ENCODE results near the gene ASPHD1.
"Not testable (repeated sequence)": the region's sequence is repeated elsewhere in the genome, so short reads cannot be mapped to it uniquely, and the experiment has no call there.

ASPHD1 gene

DNA sequence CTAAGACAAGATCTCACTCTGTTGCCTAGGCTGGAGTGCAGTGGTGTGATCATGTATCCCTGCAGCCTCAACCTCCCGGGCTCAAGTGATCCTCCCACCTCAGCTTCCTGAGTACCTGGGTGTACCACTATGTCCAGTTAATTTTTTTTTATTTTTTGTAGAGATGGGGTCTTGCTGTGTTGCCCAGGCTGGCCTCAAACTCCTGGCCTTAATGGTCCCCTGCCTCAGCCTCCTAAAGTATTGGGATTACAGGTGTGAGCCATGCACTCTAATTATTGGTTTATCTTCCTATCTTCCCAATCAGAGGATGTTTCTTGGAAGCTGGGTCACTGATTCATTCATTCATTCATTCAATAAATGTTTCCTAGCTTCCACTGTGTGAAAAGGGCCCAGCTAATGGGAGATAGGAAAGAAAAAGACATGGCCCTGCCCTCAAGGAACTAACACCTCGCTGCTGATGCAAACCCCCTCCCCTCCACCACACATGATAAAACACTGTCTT lies 8.5 kb downstream of the ASPHD1 start:
- DNase-seq: no peak

- no peak for DNase-seq
Measured at GRCh38 chr16:29909391-29909790, 9.1 kb downstream of the ASPHD1 start.

- not testable (repeated sequence) for DNase-seq
Measured at GRCh38 chr16:29909851-29910250, 9.6 kb downstream of the ASPHD1 start.

GRCh38 chr16:29910819-29911675 lies 10.8 kb downstream of the ASPHD1 start:
- DNase-seq: no peak

GRCh38 chr16:29911676-29912010 lies 11.4 kb downstream of the ASPHD1 start:
- DNase-seq: no peak

DNA sequence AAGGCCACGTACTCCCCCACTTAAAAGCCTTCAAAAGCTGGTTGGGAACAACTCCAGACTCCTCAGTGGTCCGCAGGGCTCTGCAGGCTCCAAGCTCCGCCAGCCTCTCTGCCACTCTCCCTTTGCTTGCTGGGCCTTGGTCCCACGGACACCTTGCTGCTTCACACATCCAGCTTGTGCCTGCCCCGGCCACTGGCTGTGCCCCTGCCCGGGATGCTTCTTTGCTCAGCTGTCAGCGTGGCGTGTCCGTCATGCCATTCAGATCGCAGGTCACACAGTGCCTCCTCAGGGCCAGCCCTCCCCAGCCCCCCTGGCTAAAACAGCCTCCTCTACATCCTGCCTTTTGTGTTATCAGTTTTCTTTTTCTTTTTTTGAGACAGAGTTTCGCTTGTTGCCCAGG lies 11.8 kb downstream of the ASPHD1 start:
- DNase-seq: no peak

DNA sequence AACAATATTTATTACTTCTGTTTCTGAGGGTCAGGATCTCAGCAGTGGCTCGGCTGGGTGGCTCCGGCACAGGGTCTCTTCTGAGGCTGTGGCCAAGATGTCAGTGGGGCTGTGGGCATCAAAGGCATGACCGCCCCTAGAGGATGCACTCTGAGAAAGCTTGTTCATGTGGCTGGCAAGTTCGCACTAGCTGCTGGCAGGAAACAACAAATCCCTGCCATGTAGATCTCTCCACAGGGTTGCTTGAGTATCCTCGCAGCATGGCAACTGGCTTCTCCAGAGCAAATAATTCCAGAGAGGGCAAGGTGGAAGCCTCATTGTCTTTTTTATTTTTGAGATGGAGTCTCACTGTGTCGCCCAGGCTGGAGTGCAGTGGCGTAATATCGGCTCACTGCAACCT lies 13.2 kb downstream of the ASPHD1 start:
- DNase-seq: no peak

- no peak for DNase-seq
Measured at GRCh38 chr16:29915590-29916247, 15.4 kb downstream of the ASPHD1 start.

- no peak for DNase-seq
Measured at GRCh38 chr16:29916979-29917378, 16.7 kb downstream of the ASPHD1 start.

DNA sequence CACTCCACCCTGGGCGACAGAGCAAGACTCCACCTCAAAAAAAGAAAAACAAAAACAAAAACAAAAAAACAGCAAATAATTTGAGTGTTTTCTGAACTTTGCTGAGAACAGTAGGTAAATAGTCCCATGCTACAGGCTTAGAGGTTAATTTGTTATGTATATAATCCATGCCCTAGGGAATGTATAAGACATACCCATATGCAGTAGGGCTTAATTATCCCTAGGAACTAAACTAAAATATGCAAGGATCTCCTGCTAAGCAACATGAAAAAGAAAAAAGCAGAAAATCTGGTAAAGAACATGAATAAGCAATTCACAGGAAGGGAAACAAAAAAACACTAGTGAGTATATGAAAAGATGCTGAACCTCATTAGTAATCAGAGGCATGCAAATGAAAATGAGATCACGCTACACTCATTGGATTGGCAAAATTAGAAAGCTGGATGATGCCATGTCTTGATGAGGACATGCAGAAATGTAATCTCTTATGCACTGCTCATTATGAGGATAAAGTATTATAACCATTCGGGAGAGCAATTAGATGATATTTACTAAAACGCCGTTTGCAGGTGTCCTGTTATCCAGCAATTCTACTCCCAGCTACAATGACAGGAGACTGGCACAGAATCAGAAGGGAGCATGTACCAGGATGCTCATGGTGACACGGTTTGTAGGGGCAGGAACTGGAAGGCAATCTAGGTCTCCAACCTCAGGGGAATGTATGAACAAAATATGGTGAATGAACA lies 20.2 kb downstream of the ASPHD1 start:
- no peak for DNase-seq

- no peak for DNase-seq
Measured at GRCh38 chr16:29921034-29921385, 20.7 kb downstream of the ASPHD1 start.

DNA sequence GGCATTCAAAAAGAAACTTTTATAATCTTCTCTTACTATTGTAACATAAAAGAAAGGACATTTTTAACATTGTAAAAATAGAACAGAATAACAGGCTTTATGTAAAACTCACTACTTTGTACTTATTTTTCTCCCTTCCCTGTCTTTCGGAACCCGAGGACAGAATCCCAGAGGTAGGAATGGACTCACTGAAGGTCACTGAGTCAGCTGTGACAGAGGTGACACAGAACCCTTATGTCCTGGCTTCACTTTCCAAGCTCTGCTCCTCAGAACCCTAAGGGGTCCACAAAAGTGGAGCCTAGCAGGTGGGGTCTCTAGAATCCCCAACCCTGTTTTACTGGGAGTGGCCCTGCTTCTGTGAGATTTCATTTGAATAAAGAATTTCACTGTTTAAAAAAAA lies 22.0 kb downstream of the ASPHD1 start:
- DNase-seq: no peak

GRCh38 chr16:29922986-29923501 lies 22.8 kb downstream of the ASPHD1 start:
- no peak for DNase-seq

DNA sequence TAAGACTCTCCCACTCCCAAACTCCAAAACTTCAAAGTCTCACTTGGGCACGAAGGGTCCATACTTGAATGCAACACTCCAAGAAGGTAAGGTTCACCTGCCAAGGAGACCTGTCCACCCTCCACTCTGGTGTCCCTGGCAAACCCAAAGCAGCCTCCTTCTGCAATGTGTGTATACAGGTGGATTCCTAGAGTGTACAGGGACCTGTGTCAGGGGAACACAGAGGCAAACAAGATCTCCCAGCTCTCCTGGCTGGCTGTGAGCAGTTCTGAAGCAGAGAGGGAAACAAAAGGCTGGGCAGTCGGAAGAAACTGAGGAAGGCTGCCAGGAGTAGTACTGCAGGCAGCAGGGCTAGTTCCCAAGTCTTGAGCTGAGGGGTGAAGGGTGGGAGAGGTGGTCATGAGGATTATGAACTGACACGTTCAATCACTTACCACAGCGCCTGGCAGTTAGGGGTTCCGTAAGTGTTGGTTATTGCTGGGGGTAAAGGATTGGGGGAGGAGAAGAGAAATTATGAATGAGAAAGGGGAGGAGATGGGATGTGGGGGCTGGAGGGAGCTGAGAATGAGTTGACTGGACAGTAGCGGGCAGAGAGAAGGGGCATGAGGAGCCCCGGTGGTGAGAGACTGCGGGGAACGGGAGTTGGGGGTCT lies 24.9 kb downstream of the ASPHD1 start:
- no peak for DNase-seq

DNA sequence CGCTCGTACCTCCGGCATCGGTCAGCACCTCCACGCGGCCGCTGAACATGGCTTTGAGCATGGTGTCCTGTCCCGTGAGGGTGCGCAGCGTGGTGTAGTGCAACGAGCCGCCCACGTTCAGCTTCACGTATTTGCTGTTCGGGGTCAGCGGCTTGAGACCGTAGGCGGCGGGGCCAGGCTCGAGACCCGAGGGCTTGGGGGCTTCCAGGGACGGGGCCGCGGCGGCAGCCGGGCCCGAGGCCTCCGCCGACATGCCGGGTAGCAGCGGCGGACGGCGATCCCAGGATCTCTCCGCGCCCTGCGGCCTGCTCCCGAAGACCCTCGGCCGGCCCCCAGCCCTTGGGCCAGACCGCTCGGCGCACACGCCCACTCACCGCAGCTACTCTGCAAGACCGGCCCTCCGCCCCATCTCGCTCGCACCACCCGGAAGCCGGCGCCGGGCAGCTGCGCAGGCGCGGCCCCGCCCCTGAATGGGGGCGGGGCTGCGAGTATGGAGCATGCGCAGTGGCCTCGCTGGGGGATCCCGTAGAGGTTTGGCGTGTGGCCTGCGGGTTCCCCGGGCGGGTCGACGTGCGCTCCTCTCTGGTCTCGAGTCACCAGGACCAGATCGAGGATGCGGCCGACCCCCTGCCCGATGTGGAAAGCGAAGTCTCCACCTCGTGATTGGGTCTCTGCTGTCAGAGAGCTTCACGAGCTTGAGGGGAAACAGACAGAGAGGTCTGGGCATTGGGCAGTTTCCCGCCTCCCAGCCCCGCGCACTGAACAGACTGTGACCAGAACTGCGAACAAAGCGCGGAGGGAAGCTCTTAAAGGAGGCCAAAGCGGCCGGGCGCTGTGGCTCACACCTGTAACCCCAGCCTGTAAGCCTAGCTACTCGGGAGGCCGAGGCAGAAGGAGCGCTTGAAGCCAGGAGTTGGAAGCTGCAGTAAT lies 25.8 kb downstream of the ASPHD1 start, which contains the start of gene KCTD13:
TSS of gene KCTD13 (minus strand) at position 446 of the 930 bp plus-strand sequence. CDS start at position 253, 193 bp downstream.
- peak; percentile 87 for DNase-seq

- DNase-seq: peak; percentile 51
Measured at GRCh38 chr16:29926711-29927052, 26.4 kb downstream of the ASPHD1 start.

GRCh38 chr16:29927070-29927905 lies 27.0 kb downstream of the ASPHD1 start:
- no peak for DNase-seq

DNA sequence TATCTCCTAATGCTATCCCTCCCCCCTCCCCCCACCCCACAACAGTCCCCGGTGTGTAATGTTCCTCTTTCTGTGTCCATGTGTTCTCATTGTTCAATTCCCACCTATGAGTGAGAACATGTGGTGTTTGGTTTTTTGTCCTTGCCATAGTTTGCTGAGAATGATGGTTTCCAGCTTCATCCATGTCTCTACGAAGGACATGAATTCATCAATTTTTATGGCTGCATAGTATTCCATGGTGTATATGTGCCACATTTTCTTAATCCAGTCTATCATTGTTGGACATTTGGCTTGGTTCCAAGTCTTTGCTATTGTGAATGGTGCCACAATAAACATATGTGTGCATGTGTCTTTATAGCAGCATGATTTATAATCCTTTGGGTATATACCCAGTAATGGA lies 31.5 kb downstream of the ASPHD1 start:
- DNase-seq: not testable (repeated sequence)

- DNase-seq: no peak
Measured at GRCh38 chr16:29940656-29941055, 40.4 kb downstream of the ASPHD1 start.

All from NCI-H345 (cell line).